ENCODE results near the gene ELK3. TPM values are rescaled to one million over a fixed set of nuclear protein-coding genes. Genes with fewer than 3 reads are reported as not detected.

Gene ELK3
- total and polyA plus RNA-seq, 2 of the 8 experiments (the other 6 are each of a cell fraction or from before 2014, with no cell fraction given) = 3.5 to 14.3 TPM

DNA sequence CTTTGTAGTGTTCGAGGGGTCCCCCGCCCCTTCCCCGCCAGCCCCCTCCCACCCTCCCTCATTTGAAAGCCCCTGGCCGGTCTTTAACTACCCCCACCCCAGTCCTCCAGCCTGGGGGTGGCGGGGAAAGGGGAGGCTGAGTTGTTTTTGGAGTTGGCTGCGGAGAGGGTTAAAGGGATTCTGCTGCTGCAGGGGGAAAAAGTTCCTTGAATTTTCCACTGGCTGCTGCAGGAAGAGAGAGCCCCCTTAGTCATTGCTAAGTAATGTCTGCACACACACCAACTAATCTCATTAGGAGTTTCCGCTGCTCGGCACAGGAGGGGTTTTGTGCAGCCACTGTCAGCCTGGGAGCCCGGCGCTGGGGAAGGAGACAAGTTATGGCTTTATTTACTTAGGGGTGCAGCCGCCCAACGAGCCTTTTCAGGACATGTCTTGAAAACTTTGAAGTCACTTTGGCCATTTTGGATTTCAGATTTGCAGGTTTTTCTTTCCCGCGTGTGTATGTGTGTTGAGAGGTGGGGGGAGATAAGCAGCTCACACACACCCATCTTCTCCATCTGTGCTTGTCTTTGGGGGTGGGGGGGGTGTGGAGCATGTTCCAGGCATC, 1.8 kb downstream of the ELK3 start:
- H3K9me3 ChIP-seq (ENCODE audit: insufficient read depth in 2 of 2, low read depth in 1 of 2, low read length in 1 of 2) = no peaks in the 10 kb centered on the region
- H4K91ac ChIP-seq (replicated peaks; ENCODE audit: insufficient read length, low read length) = no peak overlapping the region
- H3K23me2 ChIP-seq (ENCODE audit: low read depth, low read length) = peaks cover 14% of the 10 kb centered on the region; the same call in 1 of the 2 replicates
- H3K36me3 ChIP-seq (ENCODE audit: control insufficient read depth in 2 of 4, insufficient read depth in 4 of 4, low read length in 3 of 4) = no peaks in the 10 kb centered on the region
- DNase-seq (ENCODE audit: low read depth in 1 of 2, low spot score in 2 of 2) (no peak), FAIRE-seq (no peak)
- H4K8ac ChIP-seq (ENCODE audit: extremely low read depth, insufficient read depth, low read length) = no peak overlapping the region
- no peak overlapping the region for H3K4ac ChIP-seq (replicated peaks; ENCODE audit: insufficient read length, low read depth, low read length)
- ChIA-PET POLR2A (ENCODE audit: partially characterized antibody) (interaction anchor here (1.9 kb wide), 1 partner anchor 15 kb away, joined by 11 read pairs; no protein-coding TSS in a partner anchor), CTCF (ENCODE audit: partially characterized antibody) (no interaction called here)
- no peak overlapping the region for H3K56ac ChIP-seq (replicated peaks; ENCODE audit: insufficient read length, low read depth, low read length)
- no peaks in the 10 kb centered on the region for H3K79me1 ChIP-seq (ENCODE audit: low read depth, low read length)
- H3K27me3 ChIP-seq (replicated peaks in 1 of 4; ENCODE audit: control insufficient read depth in 3 of 4, extremely low read depth in 1 of 4, insufficient read depth in 3 of 4, low read length in 3 of 4) = peaks cover 0 to 10% (median 6%) of the 10 kb centered on the region in 4 experiments; a peak in 5 of 7 replicates
- no peak overlapping the region for H2AFZ ChIP-seq (ENCODE audit: low read length)
- no peak overlapping the region for H3K27ac ChIP-seq (ENCODE audit: low read depth, low read length)
- peak overlapping the region in 1 of 4 experiments; percentile 42; a peak in 2 of 7 replicates for H3K9ac ChIP-seq (replicated peaks in 1 of 4; ENCODE audit: extremely low read depth in 1 of 4, low read depth in 3 of 4, low read length in 3 of 4)
- WGBS, 2 experiments (ENCODE audit: extremely low coverage in 1 of 2, insufficient coverage in 1 of 2, insufficient read length in 1 of 2, insufficient replicate concordance in 2 of 2, low coverage in 1 of 2, low lambda C conversion rate in 2 of 2, missing lambda C conversion rate in 1 of 2) = 6% methylated on average over 12 of the region's 14 CpGs; no CpG with 5 or more reads in 1 of the 2 experiments
- H3K79me2 ChIP-seq (ENCODE audit: control insufficient read depth in 1 of 2, insufficient read depth in 2 of 2, low read length in 2 of 2) = no peaks in the 10 kb centered on the region; a peak in 1 of 4 replicates
- H3K4me2 ChIP-seq (ENCODE audit: insufficient read depth in 1 of 2, low read depth in 2 of 2, low read length in 2 of 2) = peak overlapping the region; percentile 87 to 96
- H2BK15ac ChIP-seq (ENCODE audit: low read length) = no peak overlapping the region
- no peak for TF ChIP-seq POLR2A (IDR thresholded peaks at IDR 0.05; ENCODE audit: control extremely low read depth in 1 of 2, low read depth in 2 of 2, low read length in 2 of 2)
- TF ChIP-seq EZH2 (IDR thresholded peaks at IDR 0.05; ENCODE audit: low read depth, low read length, severe bottlenecking) = no peak
- no peak for TF ChIP-seq E2F6 (IDR thresholded peaks at IDR 0.05)
- no peak for TF ChIP-seq GABPA (IDR thresholded peaks at IDR 0.05; ENCODE audit: borderline replicate concordance, insufficient read depth, low read length)
- no peak for TF ChIP-seq MAFK (IDR thresholded peaks at IDR 0.05; ENCODE audit: low read depth, low read length)
- TF ChIP-seq CBX5 (IDR thresholded peaks at IDR 0.05; ENCODE audit: low read depth, low read length) = no peak
- TF ChIP-seq JUND (IDR thresholded peaks at IDR 0.05; ENCODE audit: low read length) = no peak
- no peak for TF ChIP-seq TEAD4 (IDR thresholded peaks at IDR 0.05; ENCODE audit: low read depth, low read length)
- no peak for TF ChIP-seq CBX8 (IDR thresholded peaks at IDR 0.05; ENCODE audit: borderline replicate concordance, low read depth, low read length)
- H2BK12ac ChIP-seq (ENCODE audit: low read depth, low read length) = no peak overlapping the region
- H3K14ac ChIP-seq (ENCODE audit: insufficient read length) = no peak overlapping the region
- no peaks in the 10 kb centered on the region for H4K20me1 ChIP-seq (replicated peaks in 1 of 2; ENCODE audit: control insufficient read depth in 1 of 2, insufficient read depth in 2 of 2, low read length in 2 of 2)
- no peak overlapping the region; the same call in 1 of the 2 replicates for H3K18ac ChIP-seq (ENCODE audit: extremely low read depth, low read length)
- H2BK120ac ChIP-seq (replicated peaks; ENCODE audit: low read depth, low read length) = no peak overlapping the region
- H3K4me1 ChIP-seq (replicated peaks in 1 of 4; ENCODE audit: control insufficient read depth in 3 of 4, insufficient read depth in 4 of 4, low read length in 3 of 4) = peaks cover 0 to 2% (median 1%) of the 10 kb centered on the region in 4 experiments; a peak in 4 of 7 replicates
- no peak overlapping the region for H2BK5ac ChIP-seq (ENCODE audit: low read depth, low read length)
- no peak overlapping the region for H2BK20ac ChIP-seq (ENCODE audit: low read length)
- no peak overlapping the region for H2AK5ac ChIP-seq (ENCODE audit: low read depth, low read length)
- no peak overlapping the region for H4K5ac ChIP-seq (ENCODE audit: insufficient read length, low read depth, low read length)
- H3K4me3 ChIP-seq (ENCODE audit: extremely low read depth in 1 of 4, insufficient read depth in 2 of 4, low read depth in 3 of 4, low read length in 4 of 4) = peak overlapping the region; percentile 44 to 87 (median 75); a peak in 7 of 8 replicates
- H3K23ac ChIP-seq (ENCODE audit: insufficient read length) = no peak overlapping the region
